ENCODE data around the gene IRX6.

Gene IRX6

GRCh38 chr16:55282441-55282840 is 41.6 kb upstream of the IRX6 start:
- DNase-seq (ENCODE audit: low read depth) = no peak

GRCh38 chr16:55283812-55284717 is 39.9 kb upstream of the IRX6 start:
- no peak for TF ChIP-seq CTCF (IDR thresholded peaks at IDR 0.05; ENCODE audit: control insufficient read depth, extremely low read depth, insufficient read depth)
- H3K4me3 ChIP-seq (ENCODE audit: low read depth, low read length) = no peak overlapping the region
- DNase-seq (ENCODE audit: low read depth) = no peak

More at GRCh38 chr16:55282441-55282840, 41.6 kb upstream of the IRX6 start:
- no peak for TF ChIP-seq CTCF (IDR thresholded peaks at IDR 0.05; ENCODE audit: control insufficient read depth, extremely low read depth, insufficient read depth)
- no peak overlapping the region for H3K4me3 ChIP-seq (ENCODE audit: low read depth, low read length)

- TF ChIP-seq CTCF (IDR thresholded peaks at IDR 0.05; ENCODE audit: control insufficient read depth, extremely low read depth, insufficient read depth) = no peak
- no peak for DNase-seq (ENCODE audit: low read depth)
Measured at GRCh38 chr16:55284718-55285099, 39.3 kb upstream of the IRX6 start.

GRCh38 chr16:55285586-55285985 is 38.4 kb upstream of the IRX6 start:
- no peak for TF ChIP-seq CTCF (IDR thresholded peaks at IDR 0.05; ENCODE audit: control insufficient read depth, extremely low read depth, insufficient read depth)
- no peak for DNase-seq (ENCODE audit: low read depth)
- H3K4me3 ChIP-seq (ENCODE audit: low read depth, low read length) = no peak overlapping the region

More at GRCh38 chr16:55284718-55285099, 39.3 kb upstream of the IRX6 start:
- H3K4me3 ChIP-seq (ENCODE audit: low read depth, low read length) = no peak overlapping the region

GRCh38 chr16:55289353-55289752 is 34.6 kb upstream of the IRX6 start:
- H3K4me3 ChIP-seq (ENCODE audit: low read depth, low read length) = no peak overlapping the region
- TF ChIP-seq CTCF (IDR thresholded peaks at IDR 0.05; ENCODE audit: control insufficient read depth, extremely low read depth, insufficient read depth) = no peak
- DNase-seq (ENCODE audit: low read depth) = no peak

- no peak for DNase-seq (ENCODE audit: low read depth)
- H3K4me3 ChIP-seq (ENCODE audit: low read depth, low read length) = no peak overlapping the region
- no peak for TF ChIP-seq CTCF (IDR thresholded peaks at IDR 0.05; ENCODE audit: control insufficient read depth, extremely low read depth, insufficient read depth)
Measured at GRCh38 chr16:55291847-55292246, 32.2 kb upstream of the IRX6 start.

Data from LNCaP clone FGC (cell line).